GM12878 (cell line): Measurements from ENCODE around the gene SNRPD3. TPM values are rescaled to one million over a fixed set of nuclear protein-coding genes. Genes with fewer than 3 reads are reported as not detected.

Source experiments
- polyA plus RNA-seq, 11 experiments: library from polyadenylated mRNA; depleted of rRNA in 4 of 11; unstranded in 6 of 11; stranded (reverse) in 5 of 11; fragments of >200 nt; fragmentation: Nextera tagmentation in 4 of 11; fragmentation: Illumina TruSeq in 1 of 11; extraction: Ambion mirVana in 4 of 11; extraction: Trizol in 1 of 11; gene quantifications; 1 replicate in 1 of 11; 2 replicates in 10 of 11; pipeline versions ENCODE4 v1.2.1 to v1.2.3, GENCODE V29; 2011 to 2016; ENCODE audit warnings: inconsistent platforms in 2 of 11, missing spikeins in 2 of 11, low read depth in 1 of 11
- total RNA-seq, 4 experiments: library from RNA; depleted of rRNA in 3 of 4; stranded (reverse); fragments of >200 nt in 3 of 4; fragmentation: Illumina TruSeq in 1 of 4; extraction: Trizol in 1 of 4; gene quantifications; 2 replicates each; pipeline versions ENCODE4 v1.2.1 to v1.2.3, GENCODE V29; 2013 to 2021
- TF ChIP-seq, protein P1 (sequence below): IDR thresholded peaks from 2 replicates; pipeline ENCODE4 v1.6.1; 2012; ENCODE audit warnings: improper control_type of control experiment, low read depth, low read length; ENCODE audit not compliant: insufficient replicate concordance
- TF ChIP-seq, protein P2 (sequence below): IDR thresholded peaks from 2 replicates; pipeline ENCODE4 v1.6.1; 2012; ENCODE audit warnings: low read length, inconsistent platforms

The SNRPD3 gene
- total and polyA plus RNA-seq, 10 of the 15 experiments (the other 5 are each of a cell fraction or from before 2014, with no cell fraction given), result 112 to 324 (median 242) TPM

DNA sequence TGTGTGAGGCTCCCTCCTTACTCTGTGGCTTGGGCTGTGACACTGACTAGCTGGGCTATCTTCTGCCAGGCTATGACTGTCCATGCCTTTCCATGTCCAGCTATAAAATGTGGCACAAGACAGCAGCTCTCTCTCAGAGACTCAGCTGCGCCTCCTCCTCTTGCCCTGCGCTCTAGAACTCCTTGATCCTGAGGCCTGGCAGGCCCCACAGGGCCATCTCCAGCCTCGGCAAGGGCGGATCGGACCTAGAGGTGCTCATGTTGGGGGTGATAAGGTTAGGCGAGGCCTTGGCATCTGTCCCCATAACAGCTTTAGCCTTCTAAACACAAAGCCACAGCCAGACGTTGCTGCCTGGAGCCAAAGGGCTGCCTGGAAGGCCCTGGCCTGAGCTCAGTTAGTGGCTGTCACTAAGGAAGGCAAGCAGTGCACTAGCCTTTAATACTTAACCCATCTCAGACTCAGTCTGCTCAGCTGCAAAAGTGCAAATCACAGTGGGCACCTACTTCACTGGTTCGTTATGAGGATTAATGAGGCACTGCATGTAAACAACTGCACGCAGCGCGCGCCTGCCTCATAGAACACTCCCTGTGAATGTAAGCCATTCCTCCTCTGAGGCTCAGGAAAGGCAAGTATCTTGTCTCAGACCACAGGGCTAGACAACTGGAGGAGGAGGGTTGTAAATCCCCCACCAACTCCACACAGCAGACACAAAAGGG, 2.0 kb upstream of the SNRPD3 start (continued):
- TF ChIP-seq, protein P1, sequence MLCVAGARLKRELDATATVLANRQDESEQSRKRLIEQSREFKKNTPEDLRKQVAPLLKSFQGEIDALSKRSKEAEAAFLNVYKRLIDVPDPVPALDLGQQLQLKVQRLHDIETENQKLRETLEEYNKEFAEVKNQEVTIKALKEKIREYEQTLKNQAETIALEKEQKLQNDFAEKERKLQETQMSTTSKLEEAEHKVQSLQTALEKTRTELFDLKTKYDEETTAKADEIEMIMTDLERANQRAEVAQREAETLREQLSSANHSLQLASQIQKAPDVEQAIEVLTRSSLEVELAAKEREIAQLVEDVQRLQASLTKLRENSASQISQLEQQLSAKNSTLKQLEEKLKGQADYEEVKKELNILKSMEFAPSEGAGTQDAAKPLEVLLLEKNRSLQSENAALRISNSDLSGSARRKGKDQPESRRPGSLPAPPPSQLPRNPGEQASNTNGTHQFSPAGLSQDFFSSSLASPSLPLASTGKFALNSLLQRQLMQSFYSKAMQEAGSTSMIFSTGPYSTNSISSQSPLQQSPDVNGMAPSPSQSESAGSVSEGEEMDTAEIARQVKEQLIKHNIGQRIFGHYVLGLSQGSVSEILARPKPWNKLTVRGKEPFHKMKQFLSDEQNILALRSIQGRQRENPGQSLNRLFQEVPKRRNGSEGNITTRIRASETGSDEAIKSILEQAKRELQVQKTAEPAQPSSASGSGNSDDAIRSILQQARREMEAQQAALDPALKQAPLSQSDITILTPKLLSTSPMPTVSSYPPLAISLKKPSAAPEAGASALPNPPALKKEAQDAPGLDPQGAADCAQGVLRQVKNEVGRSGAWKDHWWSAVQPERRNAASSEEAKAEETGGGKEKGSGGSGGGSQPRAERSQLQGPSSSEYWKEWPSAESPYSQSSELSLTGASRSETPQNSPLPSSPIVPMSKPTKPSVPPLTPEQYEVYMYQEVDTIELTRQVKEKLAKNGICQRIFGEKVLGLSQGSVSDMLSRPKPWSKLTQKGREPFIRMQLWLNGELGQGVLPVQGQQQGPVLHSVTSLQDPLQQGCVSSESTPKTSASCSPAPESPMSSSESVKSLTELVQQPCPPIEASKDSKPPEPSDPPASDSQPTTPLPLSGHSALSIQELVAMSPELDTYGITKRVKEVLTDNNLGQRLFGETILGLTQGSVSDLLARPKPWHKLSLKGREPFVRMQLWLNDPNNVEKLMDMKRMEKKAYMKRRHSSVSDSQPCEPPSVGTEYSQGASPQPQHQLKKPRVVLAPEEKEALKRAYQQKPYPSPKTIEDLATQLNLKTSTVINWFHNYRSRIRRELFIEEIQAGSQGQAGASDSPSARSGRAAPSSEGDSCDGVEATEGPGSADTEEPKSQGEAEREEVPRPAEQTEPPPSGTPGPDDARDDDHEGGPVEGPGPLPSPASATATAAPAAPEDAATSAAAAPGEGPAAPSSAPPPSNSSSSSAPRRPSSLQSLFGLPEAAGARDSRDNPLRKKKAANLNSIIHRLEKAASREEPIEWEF, result no peak
- TF ChIP-seq, protein P2, sequence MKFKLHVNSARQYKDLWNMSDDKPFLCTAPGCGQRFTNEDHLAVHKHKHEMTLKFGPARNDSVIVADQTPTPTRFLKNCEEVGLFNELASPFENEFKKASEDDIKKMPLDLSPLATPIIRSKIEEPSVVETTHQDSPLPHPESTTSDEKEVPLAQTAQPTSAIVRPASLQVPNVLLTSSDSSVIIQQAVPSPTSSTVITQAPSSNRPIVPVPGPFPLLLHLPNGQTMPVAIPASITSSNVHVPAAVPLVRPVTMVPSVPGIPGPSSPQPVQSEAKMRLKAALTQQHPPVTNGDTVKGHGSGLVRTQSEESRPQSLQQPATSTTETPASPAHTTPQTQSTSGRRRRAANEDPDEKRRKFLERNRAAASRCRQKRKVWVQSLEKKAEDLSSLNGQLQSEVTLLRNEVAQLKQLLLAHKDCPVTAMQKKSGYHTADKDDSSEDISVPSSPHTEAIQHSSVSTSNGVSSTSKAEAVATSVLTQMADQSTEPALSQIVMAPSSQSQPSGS, result no peak
